HG03025 (cell line): ENCODE measurements around the gene CDK4.
A peak's percentile ranks its signal among the peaks of the same experiment; 100 is the strongest.

Experiments used
- ATAC-seq: cut with Tn5 transposase; IDR thresholded peaks from one replicate; pipeline ENCODE4 v1.9.1; 2021; ENCODE audit warnings: mild to moderate bottlenecking, moderate library complexity; ENCODE audit not compliant: unreplicated experiment, low FRiP score

Gene CDK4

GRCh38 chr12:57758552-57759359 lies 6.6 kb upstream of the CDK4 start:
- ATAC-seq = no peak

GRCh38 chr12:57757771-57758170 lies 5.7 kb upstream of the CDK4 start:
- no peak for ATAC-seq

GRCh38 chr12:57756406-57757341 lies 4.6 kb upstream of the CDK4 start:
- ATAC-seq = no peak

- no peak for ATAC-seq
Observed at GRCh38 chr12:57755454-57756372, 3.6 kb upstream of the CDK4 start.

GRCh38 chr12:57755194-57755453 lies 3.0 kb upstream of the CDK4 start:
- no peak for ATAC-seq

- peak; percentile 34 for ATAC-seq
Observed at GRCh38 chr12:57754411-57755193, 2.5 kb upstream of the CDK4 start, which contains the start of gene MARCHF9. MARCHF9 (plus strand) TSS chr12:57755103; CDS start chr12:57755529, 426 bp downstream.

GRCh38 chr12:57753756-57754337 lies 1.7 kb upstream of the CDK4 start:
- no peak for ATAC-seq

GRCh38 chr12:57752668-57753000 lies 524 bp upstream of the CDK4 start:
- no peak for ATAC-seq

GRCh38 chr12:57751432-57751787 lies 700 bp downstream of the CDK4 start:
- ATAC-seq = no peak

GRCh38 chr12:57750561-57751431 lies 1.3 kb downstream of the CDK4 start:
- no peak for ATAC-seq

- no peak for ATAC-seq
Observed at GRCh38 chr12:57749061-57749460, 3.0 kb downstream of the CDK4 start.

GRCh38 chr12:57746025-57746424 lies 6.1 kb downstream of the CDK4 start:
- no peak for ATAC-seq

- ATAC-seq = no peak
Observed at GRCh38 chr12:57745485-57745881, 6.6 kb downstream of the CDK4 start.

GRCh38 chr12:57744777-57745484 lies 7.2 kb downstream of the CDK4 start, which contains the start of gene TSPAN31:
TSPAN31 (plus strand) TSS chr12:57745039; CDS start chr12:57745155, 116 bp downstream.
- ATAC-seq = peak; percentile 89

GRCh38 chr12:57744194-57744776 lies 7.8 kb downstream of the CDK4 start:
- peak; percentile 16 for ATAC-seq

- no peak for ATAC-seq
Observed at GRCh38 chr12:57743769-57744168, 8.3 kb downstream of the CDK4 start.

GRCh38 chr12:57741844-57742738 lies 10.0 kb downstream of the CDK4 start:
- peak; percentile 39 for ATAC-seq
